Stimulated activated CD4-positive, alpha-beta T cell treated with anti-CD3 and anti-CD28 coated beads, Interleukin-4, amount 100 ng/mL, for 24 hours (primary cell): ENCODE measurements around the gene BLACAT1.
"Not testable (repeated sequence)": the region's sequence is repeated elsewhere in the genome, so short reads cannot be mapped to it uniquely, and the experiment has no call there.

ENCODE experiments used
- DNase-seq: peaks from one replicate; pipeline ENCODE4 v3.0.0-alpha.2; 2020

The BLACAT1 gene

DNA sequence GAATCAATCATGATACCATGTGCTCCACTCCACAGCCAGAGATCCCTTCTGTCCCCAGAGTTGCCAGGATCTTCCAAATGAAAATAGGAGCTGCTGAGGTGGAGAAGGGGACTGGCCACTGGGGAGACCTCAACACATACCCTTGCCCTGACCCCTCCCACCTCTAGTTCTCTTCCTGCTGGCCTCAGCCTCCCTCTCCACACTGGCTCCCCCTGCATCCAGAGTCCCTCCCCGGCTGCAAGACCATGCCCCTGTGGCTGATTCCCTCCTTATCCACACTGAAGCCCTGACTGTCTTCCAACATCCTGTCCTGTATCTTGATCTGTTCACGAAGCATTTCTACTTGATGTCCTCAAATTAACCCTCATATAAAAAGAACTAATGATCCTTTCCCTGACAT is 27.5 kb upstream of the BLACAT1 start:
- no peak for DNase-seq

DNA sequence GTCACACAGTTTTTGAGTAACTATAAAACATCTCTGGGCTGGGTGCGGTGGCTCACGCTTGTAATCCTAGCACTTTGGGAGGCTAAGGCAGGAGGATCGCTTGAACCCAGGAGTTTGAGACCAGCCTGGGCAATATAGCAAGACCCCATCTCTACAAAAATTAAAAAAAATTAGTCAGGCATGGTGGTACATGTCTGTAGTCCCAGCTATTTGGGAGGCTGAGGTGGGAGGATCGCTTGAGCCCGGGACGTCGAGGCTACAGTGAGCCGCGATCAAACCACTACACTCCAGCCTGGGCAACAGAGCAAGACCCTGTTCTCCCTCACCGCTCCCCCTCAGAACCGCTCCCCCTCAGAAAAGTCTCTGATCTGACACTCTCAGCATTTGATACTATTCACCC is 26.7 kb upstream of the BLACAT1 start:
- DNase-seq, result not testable (repeated sequence)

DNA sequence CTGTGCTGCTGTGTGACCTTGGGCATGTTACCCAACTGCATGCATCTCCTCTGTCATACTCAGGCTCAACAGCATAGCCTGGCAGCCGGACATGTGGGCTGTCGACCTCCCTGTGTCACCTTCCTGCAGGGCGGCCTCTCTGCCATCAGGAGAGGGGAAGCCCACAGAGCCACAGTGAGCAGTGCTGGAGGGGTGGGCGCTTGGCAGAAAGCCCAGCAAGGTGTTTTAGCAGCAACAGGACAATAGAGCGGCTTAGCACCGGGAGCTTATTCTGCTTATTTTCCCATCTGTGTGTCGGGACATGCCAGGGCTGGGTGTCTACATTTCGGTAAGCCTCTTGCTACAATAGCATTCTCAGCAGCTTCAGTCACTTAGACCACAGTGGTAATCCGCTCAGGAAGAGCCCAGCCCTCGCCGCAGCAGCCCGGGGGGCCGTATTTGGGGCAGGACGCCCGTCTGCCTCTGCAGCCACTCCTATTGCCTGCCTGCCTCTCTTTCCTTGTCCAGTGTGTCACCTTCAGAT is 25.8 kb upstream of the BLACAT1 start:
- no peak for DNase-seq

DNA sequence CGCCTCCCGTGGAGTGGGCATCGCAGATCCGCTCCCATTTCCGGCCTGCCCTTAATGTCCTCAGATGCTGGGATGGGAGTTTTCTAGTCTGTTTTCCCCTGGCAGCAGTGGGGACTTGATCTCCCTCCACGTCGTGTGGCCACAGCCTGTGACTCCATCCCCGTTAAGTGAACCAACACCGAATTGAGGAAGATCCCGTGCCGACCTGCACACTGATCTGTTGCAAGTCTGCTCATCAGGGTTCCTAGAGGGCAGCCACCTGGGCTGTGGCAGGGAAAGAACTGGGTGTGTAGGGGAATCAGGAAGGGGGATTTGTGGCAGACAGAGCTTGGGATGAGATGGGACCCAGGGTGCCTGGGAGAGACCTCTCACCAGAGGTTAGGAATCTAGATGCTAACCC is 25.4 kb upstream of the BLACAT1 start:
- DNase-seq, result no peak

DNA sequence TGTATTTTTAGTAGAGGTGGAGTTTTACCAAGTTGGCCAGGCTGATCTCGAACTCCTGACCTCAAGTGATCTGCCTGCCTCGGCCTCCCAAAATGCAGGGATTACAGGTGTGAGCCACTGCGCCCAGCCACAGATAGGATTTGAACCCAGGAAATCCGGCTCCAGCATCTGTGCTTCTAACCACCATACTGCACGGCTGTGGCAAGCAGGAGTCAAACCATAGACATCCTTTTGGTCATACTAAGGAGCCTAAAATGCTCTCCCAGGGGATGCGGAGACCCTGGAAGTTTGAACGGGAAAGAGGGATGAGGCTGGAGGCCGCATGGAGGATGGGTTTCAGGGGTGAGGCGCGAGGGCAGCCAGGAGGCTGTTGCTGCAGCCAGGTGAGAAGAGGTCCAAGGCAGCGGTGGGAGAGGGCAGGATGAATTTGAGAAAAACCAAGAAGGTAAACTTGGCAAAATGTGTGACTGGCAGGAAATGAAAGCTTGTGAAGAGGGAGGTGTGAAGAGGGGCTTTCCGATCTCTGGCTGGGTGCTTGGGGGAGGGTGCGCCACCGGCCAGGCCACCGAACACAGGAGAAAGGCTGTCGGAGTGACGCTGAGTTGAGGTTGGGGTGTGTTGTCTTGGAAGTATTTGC is 24.6 kb upstream of the BLACAT1 start:
- peak; percentile 61 for DNase-seq

DNA sequence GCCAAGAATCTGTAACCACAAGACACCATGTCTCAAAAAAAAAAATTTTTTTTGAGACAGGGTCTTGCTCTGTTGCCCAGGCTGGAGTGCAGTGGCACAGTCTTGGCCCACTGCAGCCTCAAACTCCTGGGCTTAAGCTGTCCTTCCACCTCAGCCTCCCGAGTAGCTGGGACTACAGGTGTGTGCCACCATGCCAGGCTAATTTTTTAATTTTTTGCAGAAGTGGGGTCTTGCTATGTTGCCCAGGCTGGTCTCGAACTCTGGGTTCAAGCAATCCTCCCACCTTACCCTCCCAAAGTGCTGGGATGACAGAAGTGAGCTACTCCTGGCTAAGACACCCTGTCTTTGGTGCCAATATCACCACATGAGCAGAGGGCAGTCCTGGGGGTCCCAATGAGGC is 23.1 kb upstream of the BLACAT1 start:
- not testable (repeated sequence) for DNase-seq

DNA sequence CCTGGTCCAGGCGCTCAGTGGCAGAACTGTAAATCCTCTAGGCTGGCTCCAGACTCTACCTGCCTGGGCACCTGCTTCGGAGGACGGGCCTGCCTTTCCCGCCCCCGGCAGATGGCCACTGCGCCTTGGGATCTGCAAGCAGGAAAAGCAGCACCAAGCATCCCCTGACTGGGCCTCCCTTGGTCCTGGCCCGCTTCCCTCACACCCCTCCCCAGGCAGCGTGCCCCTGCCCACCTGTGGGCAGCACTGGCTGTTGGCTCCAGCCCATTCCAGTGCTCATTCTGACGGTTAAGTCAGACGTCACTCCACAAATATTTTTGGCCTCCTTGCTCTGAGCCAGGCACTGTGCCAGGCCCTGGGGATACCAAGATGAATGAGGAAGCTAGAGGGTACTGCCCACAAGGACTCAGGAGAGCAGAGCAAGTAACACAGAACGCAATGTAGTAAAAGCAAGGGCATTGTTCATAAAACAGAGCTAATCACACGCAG is 22.0 kb upstream of the BLACAT1 start:
- no peak for DNase-seq

DNA sequence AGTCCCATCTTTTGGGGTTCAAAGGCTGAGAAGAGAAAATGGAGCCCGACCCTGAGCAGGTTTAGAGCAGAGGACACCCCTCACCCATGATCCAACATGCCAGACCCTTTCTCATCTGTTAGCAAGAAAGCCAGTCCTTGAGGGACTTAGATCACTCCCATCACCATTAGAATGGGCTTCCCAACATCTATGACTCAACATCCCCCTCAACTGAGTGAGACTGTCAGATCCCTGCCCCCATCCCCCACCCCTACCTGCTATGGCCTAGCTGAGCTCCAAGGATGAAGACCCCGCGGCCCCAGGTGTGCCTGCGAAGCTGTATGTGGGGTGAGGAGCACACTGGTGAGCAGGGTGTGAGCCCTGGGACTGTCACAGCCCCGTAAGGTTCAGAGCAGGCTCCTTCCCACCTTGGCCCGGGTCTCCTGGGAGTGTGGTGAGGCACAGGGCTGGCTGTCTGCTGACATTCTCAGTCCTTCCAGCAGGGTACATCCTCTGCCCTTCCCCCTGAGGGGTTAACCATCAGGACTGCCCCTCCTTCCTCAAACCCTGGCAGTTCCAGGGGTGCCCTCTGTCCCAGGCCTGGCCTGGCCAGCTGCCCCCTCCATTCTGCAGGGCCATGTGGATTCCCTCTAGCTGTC is 21.4 kb upstream of the BLACAT1 start:
- DNase-seq, result no peak

DNA sequence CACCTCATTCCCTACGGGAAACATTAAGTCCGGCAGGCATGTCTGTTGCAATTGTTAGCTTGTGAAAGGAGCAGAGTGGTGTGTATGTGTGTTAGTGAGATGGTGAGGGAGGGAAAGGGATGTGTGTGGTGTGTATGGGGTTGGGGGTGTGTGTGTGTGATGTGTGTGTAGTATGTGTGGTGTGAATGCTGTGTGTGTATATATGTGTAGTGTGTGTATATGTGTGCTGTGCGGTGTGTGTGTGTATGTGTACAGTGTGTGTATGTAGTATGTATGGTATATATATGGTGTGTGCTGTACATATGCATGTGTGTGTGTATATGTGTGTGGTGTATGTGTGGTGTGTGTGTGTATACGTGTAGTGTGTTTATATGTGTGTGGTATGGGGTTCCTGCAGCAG is 20.8 kb upstream of the BLACAT1 start:
- no peak for DNase-seq

DNA sequence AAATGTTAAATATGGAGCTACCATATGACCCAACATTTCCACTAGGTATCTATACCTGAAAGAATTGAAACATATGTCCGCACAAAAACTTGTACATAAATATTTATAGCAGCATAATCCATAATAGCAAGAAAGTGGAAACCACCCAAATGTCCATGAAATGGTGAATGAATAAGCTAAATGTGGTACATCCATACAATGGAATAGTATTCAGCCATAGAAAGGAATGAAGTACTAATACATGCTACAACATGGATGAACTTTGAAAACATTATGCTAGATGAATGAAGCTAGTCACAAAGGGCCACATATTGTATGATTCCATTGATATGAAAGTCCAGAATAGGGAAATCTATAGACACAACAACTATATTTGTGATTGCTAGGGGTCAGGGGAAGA is 20.0 kb upstream of the BLACAT1 start:
- no peak for DNase-seq

DNA sequence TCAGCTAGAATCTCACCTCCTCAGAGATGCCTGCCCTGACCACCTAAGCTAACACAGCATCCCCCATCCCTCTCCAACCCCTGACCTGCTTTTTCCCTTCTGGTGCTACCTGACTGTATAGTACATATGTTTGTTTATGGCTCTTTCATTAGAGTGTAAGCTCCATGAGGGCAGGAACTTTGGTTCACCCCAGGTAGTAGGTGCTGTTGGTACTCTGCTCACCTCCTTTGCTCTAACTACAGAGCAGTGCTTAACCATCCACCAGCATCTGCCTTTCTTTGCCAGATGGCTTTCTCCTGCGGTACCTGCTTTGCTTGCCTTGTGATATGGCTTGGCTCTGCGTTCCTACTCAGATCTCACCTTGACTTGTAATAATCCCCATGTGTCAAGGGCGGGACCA is 18.7 kb upstream of the BLACAT1 start:
- no peak for DNase-seq

DNA sequence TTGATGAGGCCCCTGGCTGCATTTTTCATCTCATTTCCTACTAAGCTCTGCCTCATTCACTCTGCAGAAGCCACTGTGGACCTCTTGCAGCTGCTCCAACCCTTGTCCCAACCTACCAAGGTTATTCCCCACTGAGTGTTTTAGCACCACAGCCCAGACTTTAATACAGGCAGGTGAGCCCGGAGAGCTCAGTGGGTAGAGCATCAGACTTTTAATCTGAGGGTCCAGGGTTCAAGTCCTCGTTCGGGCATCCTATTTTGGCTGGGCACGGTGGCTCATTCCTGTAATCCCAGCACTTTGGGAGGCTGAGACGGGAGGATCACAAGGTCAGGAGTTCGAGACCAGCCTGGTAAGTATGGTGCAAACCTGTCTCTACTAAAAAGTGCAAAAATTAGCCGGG is 18.1 kb upstream of the BLACAT1 start:
- DNase-seq, result no peak

DNA sequence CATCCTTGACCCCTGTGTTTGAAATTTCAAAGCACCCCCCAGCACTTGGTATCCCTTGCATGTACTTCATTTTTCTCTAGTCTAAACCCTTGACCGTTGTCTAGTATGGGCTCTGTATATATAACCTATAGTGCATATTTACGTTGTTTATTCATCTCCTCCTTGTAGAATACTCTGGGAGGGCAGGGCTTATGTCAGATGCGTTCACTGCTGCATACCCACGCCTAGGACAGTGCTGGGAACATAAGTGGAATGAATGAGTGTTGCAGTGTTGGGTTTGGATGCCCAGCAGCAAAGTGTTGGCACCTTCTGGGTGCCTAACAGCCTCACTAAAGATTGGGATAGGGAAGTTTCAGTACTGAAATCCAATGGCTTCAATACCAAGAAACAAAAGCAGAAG is 17.6 kb upstream of the BLACAT1 start:
- DNase-seq, result no peak

DNA sequence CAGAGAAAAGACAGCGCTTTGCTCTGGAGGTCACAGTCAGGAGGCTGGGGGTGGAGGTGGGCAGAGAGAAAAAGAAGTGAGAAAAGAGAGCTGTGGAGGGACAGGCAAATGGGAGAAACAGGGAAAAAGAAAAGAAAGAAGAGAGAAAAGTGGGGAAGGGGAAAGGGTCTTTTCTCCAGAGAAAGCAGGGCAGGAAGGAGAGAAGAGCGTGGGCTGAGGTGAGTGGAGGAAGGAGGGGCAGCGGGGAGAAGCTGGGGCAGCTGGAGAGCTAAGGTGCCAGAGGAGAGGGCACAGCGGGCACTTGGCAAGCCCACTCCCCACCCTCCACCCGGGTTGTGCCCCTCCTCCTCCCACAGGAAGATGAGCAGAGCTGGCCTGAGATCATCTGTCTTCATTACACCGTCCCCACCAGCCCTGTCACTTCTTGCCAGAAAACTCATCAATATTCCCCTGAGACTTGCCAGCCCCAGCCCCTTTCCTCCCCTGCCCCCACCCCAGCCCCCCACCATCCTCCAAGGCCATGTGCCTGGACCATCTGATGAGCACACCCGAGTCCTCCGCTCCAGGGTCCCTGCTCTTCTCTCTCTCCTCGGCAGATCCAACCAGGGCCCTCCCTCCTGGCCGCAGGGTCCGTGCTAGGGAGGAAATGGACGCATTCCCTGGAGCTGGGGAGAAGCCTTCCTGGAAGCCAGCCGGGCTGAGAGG is 17.0 kb upstream of the BLACAT1 start:
- no peak for DNase-seq

DNA sequence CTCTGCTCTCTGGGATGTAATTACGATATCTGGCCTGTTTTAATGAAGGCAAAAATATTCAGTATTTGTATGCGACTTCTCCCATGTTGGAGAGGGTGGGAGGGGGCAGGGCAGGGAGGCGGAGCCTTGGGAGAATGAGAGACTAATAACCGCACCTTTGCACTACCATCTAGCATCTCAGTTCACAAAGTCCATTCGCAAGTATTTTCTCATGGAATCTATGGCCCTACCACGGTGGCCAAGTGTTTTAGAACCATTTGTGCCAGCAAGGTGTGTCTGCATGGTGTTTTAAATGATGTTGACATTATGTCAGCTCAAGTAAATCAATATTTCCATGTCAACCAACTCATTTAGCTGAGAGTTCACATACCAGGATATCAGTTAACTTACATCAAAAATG is 14.3 kb upstream of the BLACAT1 start:
- no peak for DNase-seq

DNA sequence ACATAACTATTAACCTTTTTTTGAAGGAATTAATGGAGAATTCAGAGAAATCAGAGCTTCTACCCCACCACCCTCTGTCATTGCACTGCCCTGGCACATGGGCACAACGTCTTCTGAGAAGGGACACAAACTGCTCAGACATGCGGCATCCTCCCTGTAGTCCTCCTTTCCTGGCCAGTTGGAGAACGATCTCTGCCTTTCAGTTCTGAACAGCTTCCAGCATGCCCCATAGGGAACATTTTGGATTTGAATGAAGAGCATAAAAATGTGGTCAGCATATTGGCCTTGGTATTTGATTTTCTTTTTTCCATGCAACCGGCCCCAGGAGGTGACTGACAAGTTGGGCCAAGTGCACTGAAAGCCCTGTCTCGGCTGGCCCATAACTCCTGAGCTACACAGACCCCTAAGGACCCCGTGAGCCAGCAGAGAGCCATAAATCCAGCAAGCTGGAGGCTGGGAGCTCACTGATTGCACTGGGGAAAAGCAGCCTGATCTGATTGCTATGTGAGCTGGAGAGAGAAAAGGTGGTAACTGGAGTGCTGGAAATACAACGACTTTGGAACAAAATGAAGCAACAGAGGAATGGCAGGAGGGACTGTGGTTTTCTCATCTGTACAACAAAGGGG is 10.9 kb upstream of the BLACAT1 start:
- no peak for DNase-seq

DNA sequence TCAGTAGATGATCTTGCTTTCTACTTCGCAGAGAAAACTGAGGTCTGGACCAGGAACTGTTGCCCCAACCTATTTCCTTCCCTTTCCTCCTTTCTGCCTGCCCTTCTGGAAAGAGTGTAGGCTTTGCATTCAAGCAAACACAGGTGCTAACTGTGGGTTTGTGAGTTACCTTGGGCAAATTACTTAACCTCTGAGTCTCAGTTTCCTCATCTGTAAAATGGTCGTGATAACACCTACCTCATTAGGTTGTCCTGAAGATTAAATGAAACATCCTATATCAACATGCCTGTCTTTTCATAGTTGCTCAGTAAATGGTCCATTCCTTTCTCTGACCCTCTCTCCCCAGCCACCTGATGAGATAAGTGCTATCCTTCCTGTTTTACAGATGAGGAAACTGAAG is 9.5 kb upstream of the BLACAT1 start:
- DNase-seq, result no peak

DNA sequence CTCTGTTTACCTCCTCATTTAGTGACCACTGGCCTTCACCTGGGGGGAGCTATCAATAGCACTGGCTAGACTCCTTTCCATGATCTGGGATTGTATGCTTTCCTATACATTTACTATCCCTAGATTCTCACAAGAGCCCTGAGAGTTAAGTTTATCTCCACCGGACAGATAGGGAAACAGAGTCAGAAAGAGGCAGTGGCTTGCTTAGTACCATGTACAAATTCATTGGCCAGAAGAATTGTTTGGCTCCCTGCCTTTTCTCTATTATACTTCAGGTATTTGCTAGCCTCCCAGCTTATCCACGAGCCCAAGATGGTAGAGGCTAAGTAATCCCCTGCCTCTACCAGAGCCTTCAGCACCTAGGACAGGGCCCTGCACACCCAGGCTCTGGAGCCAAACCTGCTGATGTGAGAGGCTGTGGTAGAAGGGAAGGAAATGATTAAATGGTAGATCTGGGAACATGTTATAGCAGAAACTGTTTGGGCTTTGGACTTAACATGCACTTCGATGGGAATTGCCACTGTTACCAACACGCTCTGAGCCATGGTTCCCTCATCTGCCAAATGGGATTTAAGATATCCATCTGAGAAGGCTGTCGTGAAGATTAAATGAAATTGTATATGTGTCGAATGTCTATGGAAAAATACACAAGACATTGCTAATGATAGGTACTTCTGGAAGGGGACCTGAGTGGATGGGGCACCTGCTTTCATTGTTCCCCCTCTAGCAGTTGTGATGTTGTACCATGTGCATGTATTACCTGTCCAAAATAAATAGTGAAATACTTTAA is 3.1 kb upstream of the BLACAT1 start:
- DNase-seq, result peak; percentile 20

DNA sequence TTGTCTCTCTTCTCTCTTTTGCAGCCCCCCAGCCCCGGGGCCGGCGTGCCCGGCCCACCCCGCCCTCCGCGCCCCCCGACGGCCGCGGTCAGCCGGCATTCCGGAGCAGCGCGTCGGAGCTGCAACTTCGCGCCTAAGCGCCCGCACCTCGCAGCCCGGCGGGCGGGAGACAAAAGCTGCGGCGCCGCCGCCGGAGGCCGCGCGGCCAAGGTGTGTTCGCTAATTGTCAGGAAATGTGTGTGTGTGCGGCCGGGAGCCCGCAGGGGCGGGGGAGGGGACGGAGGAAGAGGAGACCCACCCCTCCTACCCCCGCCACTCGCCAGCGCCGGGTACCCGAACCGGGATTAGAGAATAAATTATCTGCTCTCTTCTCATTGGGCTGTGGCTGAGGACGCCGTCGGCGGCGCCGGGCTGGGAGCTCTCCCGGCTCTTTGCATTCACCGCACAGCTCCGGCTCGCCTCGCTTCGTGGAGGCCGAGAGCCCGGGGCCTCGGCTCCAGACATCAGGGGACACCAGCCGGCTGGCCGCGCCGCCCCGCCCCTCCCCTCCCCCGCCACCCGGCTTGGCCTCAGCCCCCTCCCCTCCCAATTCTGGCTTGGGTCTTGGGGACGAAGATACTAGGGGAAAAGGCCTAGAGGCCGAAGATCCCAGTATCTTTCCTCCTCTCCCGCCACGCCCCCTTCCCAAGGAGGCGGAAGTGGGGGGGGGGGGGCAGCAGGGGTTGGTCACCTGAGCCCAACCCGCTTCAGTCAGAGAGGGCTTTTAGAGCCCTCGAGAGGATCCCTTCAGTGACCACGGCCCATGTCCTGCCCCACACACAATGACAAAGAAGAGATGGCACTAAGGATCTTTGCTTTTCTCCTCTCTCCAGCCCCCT is 1.3 kb upstream of the BLACAT1 start:
- DNase-seq, result no peak

DNA sequence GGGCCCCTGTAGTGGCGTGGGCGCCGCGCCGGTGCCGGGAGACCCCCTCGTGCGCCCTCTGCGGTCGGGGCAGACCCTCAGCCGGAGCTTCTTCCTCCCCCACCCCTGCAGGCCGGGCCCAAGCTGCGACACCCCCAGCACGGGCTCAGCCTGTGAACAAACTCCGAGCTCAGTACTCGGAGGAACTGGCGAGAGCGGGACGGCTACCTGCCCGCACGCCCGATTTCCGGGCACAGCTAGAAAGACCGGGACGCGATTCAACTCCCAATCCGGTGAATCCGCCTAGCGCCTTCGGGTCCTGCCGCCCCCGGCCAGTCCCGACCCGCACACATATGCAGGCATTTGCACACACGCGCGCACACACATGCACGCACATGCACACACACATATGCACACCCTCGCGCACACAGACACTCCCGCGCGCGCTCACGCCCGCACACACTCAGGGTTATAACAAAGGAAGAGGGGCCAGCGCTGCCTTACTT is 580 bp upstream of the BLACAT1 start:
- DNase-seq, result no peak

DNA sequence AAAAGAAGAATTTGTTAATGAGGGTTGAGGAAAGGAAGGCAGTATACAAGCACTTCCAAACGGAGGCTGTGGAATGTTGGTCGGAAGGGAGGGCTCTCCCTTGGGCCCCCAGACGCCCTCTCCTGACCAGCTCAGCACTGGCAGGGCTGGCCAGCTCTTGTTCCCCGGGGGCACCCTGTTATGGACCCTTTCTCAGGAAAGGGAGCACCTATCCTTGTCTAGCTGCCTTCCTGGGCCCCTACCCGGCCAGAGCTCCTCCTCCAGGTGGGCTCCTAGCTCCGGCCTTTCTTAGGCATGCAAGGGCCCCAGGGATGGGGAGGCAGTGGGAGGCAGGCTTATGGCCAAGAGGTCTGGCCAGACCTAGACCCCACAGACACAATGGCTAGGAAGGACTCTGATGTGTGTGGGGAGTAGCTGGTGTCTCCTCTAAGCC is 926 bp downstream of the BLACAT1 start:
- DNase-seq, result no peak

DNA sequence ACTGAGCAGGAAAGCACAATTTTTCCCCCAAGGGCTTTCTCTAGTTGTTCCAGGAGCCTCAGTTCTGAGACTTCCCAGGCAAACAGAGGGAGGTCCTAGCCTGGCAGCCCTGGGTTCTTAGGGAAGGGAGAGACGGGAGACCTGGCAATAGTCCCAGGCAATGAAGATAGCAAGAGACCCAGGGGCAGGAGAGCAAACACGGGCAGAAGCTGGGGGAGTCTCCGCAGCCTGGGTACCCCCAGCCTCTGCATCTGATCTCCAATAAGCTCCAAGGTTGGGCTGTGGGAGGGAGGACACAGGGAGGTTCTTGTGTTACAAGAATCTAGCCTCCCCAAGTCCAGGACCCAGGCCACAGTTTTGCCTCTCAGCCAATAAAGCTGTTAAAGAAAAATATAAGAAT is 2.4 kb downstream of the BLACAT1 start:
- DNase-seq, result no peak
